Measurements from ENCODE around the gene STMN3.
"Not testable (repeated sequence)": the region's sequence is repeated elsewhere in the genome, so short reads cannot be mapped to it uniquely, and the experiment has no call there.

Gene STMN3

DNA sequence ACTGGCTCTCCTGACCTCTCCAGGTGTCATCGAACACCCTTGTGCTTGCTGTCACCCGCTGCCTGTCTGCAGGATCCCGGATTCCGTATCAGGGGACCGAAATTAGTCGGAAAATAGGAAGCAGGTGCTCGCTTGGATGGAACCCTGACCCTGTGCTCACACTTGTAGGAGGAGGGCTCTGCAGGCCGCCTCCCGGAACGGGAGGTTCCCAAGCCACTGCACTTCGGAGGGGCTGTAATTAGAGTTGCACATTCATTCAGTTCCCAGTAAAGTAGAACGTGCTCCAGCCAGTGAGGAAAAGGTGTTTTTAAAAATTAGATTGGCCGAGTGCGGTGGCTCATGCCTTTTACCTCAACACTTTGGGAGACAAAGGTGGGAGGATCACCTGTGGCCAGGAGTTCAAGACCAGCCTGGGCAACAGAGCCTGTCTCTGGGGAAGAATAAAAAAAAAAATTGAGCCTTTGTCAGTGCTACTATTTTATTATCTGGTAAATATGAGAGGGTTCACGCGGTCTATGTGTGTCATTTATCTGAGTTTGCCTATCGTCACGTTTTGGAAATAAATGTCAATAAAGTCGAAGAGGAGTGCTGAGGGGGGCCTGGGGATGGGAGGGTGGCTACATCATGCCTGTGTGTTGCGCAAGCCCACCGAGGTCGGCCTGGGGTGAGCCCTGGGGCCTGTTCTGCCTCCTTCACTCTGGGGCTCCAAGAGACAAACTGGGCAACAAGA is 24.8 kb downstream of the STMN3 start:
- peak; percentile 84 for DNase-seq

DNA sequence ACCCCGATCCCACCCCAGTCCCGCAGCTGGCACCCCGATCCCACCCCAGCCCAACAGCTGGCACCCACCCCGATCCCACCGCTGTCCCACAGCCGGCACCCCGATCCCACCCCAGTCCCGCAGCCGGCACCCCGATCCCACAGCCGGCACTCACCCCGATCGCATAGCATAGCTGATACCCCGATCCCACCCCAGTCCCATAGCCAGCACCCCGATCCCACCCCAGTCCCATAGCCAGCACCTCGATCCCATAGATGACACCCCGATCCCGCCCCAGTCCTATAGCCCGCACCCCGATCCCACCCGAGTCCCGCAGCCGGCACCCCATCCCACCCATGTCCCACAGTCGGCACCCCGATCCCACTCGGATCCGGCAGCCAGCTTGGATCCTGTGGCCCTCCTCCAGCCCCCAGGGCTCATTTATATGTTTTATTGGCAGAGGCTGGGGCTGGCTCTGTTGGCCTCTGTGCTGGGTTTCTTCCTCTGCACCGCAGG is 25.4 kb downstream of the STMN3 start:
- no peak for DNase-seq

DNA sequence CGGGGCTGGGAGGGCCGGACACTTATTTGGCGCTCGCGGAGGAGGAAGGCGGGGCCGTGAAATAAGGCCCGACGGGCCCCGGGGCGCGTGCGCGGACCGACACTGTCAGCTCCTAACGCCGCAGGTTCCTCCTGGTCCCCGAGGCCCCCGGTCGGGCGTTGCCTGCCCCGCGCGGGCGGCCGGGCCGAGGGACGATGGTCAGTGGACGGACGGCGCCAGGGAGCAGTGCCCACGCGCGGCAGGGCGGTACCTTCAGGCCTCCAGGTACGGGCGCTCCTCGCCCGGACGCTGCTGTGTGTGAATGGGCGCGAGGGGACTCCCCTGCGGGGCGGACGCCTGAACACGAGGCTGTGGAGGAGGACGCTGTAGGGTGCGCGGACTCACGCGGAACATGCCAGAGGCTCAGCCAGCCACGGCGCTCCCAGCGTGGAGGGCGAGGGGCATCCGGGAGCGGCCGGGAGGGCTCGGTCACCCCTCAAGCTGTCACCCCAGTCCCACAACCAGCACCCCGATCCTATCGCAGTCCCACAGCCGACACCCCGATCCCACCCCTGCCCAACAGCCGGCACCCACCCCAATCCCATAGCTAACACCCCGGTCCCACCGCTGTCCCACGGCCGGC is 26.0 kb downstream of the STMN3 start:
- DNase-seq = peak; percentile 82

DNA sequence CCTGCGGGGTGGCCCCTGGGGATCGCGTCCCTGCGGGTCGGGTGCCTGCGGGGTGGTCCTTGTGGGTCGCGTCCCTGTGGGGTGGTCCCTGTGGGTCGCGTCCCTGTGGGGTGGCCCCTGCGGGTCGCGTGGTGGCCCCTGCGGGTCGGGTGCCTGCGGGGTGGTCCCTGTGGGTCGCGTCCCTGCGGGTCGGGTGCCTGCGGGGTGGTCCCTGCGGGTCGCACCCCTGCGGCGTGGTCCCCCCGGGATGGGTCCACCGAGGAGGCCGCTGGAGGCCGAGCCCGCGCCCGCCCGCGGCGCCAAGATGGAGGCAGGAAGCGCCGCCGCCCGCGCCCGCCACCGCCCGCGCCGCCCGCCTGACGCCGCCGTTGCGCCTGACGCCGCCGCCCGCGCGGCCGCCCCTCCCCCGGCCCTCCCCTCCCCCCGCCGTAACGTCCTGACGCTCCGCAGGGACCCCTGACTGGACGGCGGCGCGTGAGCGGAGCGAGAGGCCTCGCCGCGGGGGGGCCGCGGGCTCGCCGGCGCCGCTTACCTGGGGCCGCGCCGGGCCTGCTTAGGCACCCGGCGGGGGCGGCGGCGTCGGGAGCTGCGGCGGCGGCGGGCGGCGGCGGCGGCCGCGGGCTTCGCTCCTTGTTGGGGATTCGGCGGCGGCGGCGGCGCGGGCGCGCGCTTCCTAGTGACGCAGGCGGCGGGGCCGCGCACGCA is 26.6 kb downstream of the STMN3 start, which contains the start of gene GMEB2:
TSS of gene GMEB2 (minus strand) at position 678 of the 705 bp plus-strand sequence. CDS start 7,704 bp downstream, outside the sequence.
- peak; percentile 57 for DNase-seq

DNA sequence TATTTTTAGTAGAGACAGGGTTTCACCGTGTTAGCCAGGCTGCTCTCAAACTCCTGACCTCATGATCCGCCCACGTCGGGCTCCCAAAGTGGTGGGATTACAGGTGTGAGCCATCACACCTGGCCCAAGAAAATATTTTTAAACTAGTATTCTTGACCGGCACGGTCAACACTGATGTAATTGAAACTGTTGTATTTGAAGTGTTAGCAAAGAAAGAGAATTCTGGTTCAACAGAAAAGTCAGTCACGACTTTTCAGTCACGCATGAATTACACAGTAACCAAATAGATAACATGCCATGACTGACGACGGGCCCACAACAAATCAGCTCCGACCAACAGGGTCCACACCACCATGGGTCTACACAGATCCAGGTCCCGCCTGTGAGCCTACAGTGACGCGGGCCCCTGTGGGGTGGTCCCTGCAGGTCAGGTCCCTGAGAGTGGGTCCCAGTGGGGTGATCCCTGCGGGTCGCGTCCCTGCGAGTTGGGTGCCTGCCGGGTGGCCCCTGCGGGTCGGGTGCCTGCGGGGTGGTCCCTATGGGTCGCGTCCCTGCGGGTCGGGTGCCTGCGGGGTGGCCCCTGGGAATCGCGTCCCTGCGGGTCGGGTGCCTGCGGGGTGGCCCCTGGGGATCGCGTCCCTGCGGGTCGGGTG is 27.3 kb downstream of the STMN3 start:
- DNase-seq = no peak

DNA sequence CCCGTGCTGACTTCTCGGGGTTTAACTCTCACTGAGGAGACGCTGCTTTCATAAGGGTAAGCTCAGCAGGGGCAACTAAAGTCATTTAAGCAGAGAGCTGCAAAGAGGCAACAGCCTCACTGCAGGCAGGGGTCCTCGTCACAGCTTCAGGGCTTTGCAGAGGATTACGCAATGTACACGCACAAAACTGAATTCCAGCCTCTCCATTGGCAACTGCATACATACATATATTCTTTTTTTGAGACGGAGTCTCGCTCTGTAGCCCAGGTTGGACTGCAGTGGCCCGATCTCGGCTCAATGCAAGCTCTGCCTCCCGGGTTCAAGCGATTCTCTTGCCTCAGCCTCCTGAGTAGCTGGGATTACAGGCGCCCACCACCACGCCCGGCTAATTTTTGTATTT is 28.7 kb downstream of the STMN3 start:
- no peak for DNase-seq

DNA sequence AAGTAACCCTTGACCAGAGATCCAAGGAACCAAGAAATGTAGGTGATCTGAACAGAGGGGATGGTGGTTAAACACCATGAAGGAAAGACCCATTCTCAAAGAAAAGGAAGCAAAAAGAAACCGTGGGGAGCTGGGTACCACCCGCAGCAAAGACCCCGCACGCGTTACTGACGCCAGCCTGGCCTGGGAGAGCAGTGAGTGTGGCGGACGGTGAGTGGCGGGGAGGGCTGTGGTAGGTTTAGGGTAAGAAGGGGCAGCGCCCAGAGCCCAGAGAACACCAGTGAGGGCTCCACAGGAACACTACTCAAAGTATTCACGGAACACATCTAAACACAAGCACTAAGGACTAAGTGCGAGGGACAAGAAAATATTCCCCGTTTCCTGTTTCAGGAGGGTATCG is 30.5 kb downstream of the STMN3 start:
- no peak for DNase-seq

DNA sequence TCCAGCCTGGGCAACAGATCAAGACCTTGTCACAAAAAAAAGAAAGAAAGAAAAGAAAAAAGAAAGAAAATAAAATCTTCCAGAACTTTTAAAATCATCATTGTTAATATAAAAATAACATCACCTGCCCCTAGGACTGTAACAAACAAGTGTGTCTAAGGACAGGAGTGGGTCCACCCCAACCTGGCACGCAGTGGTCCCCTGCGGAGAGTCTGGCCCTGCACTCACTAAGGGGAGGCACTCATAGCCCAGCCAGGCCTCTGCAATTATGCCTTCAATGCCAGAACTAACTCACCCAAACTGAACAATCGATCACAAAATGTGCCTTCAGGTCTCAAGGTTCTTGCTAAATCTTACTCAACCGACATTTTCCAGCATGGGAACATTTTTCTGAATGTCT is 31.1 kb downstream of the STMN3 start:
- DNase-seq = no peak

DNA sequence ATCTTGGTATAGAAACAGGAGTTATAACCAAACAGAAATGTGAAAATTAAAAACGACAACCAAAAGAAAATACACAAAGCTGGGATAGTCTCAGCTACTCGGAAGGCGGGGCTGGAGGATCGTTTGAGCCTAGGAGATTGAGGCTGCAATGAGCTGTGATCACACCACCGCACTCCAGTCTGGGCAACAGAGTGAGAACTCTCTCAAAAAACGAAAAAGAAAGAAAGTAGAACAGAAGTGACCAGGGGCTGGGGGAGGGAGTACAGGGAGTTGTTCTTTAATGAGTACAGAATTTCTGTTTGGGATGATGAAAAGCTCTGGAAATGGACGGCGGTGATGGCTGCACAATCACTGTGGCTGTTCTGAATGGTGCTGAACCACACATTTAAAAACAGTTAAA is 32.2 kb downstream of the STMN3 start:
- no peak for DNase-seq

DNA sequence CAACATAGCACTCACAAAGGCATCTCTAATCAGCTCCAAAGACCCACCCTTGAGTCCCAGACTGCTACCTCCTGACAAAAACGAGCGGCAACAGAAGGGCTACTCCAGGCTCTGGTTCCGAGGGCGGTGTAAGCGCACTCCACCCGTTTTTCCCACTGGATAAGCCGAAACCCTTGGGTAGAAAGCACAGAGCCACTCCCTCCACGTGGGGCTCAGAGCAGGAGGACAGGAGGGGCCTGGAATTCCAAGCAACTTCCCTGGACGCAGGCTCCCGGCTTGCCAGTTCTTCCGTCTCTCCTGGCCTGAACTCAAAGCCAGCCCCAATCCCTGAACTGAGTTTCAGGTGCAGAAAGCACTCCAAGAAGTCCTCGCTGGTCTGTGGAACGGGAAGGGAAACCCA is 33.7 kb downstream of the STMN3 start:
- DNase-seq = no peak

DNA sequence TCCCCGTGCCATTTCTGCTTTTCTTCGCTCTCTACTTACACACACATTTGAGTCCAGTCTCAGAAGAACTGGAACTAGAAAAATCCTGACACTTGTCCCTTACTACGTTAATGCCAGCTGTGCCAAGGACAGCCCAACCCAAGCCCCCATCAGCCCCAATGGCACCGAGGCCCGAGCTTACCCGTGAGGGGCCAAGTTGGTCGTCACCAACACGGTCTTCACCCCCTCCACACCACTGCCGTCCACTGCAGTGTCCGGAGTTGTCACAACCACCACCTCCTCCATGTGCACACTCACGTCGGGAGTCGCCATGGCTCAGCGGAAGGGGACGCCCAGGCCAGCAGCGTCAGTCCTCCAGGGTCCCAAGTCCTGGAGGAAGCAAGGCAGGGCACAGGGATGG is 34.1 kb downstream of the STMN3 start:
- no peak for DNase-seq

DNA sequence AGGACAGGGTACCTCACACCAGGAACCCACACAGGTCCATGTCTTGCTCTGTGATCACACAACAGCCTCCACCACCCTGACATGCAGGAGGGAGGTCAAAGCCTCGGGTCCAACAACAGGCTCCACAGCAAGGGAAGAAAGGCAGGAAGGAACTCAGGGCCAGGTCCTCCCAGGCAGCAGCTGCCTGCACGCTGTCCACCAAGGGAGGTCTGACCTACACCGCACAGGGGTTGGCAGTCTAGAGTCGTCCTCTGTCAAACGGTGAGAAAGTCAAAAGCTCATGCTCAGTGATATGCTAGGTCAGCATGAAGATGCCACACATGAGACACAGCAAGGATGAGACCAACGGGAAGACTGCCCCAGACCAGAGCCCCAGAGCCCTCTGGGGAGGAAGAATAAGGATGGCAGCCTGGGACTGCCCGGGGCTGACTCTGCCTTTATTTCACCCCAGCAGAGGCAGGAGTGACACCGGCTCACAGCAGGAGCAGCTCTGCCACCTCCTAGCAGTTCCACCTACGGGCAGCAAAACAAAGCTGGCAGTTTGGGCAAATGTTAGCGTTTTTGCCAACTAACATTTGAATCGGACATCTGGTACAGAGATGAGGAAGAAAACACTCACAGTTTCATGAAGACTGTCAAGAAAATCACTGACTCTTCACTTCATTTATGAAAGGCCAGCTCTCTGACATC is 34.8 kb downstream of the STMN3 start:
- DNase-seq = no peak

DNA sequence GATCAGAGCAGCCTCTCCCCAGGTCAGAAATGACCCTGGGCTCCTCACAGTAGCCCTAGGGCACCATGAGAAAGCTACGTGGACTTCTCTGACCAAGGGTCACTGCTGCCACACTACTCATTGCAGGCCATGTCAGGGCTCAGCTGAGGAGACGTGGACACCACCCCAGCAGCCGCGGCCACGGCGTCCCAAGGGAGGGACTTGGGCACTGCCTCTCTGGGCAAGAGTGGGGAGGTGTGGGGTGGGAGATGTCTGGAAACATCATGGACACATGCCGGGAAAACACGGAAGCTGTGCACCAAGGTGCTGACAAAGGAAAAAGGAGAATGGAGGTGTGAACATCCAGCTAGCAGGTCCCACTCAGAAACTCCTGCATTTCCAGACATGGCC is 35.4 kb downstream of the STMN3 start:
- no peak for DNase-seq

DNA sequence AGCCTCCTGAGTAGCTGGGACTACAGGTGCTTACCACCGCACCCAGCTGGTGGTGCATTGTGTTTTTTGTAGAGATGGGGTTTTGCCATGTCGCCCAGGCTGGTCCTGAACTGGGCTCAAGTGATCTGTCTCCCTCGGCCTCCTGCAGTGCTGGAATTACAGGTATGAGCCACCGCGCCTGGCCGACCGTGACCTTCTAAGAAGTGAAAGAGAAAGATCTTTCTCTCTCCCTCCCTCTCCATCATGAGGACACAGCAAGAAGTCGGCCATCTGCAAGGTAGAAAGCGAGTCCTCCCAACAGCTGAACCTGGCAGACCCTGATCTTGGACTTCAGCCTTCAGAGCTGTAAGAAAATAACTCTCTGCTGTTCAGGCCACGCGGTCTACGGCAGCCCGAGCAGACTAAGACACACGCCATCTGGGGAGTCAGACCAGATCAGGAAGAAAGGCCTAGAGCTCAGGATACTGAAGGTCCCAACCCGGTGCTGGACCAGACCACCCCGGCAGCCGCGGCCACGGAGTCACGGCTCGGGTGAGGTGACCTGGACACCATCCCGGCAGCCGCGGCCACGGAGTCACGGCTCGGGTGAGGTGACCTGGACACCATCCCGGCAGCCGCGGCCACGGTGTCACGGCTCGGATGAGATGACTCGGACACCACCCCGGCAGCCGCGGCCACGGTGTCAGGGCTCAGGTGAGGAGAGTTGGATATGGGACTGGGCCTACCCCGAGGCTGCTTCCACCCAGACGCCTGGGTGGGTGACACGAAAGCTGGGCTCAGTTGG is 35.9 kb downstream of the STMN3 start:
- DNase-seq = no peak

DNA sequence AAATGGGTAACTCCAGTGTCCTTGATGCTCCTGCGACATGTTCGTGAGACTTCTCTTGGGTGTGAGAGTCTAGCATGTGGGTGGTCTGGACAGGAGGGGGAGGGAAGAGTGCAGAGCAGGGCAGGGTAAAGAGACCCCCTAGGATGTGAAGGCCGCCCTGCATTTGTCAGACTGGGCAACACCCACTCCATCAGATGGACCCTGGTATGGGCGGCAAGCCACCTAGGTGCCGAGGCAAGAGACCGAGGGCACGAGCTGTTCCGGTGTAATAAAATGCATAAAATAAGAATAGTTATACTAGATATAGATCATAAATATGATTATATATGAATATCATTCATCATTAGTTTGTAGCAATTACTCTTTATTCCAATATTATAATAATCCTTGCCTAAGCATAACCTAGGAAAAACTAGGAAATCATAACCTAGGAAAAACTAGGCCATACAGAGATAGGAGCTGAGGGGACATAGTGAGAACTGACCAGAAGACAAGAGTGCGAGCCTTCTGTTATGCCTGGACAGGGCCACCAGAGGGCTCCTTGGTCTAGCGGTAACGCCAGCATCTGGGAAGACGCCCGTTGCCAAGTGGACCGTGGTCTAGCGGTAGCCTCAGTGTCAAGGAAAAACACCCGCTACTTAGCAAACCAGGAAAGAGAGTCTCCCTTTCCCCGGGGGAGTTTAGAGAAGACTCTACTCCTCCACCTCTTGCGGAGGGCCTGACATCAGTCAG is 39.2 kb downstream of the STMN3 start:
- not testable (repeated sequence) for DNase-seq

DNA sequence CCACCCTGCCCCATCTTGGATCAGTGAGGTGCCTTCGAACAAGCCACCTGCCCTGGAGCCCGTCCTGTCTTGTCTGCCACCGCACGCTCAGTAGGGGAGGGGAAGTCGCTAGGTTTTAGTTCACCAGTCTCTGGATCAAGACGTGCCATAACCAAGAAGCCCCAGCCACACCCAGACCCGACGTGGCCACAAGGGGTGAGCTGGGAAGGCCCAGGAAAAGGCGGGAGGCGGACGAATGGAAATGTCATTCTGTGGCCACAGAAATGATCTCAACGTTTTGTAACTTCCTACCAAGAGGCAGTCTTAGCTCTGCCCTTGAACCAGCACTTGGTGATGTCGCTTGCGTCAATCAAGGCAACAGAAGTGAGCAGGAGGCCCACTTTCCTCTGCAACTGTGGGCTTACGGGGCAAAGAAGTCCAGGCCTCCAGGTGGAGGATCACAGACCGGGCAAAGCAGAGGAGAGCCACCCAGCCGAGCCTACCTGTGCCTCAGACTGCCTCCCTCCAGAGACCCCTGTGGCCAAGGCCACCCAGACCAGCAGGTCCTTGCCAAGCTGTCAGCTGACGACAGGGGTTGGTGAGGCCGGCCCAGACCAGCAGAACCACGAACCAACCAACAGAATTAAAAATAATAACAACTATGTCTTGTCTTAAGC is 40.8 kb downstream of the STMN3 start:
- DNase-seq = no peak

DNA sequence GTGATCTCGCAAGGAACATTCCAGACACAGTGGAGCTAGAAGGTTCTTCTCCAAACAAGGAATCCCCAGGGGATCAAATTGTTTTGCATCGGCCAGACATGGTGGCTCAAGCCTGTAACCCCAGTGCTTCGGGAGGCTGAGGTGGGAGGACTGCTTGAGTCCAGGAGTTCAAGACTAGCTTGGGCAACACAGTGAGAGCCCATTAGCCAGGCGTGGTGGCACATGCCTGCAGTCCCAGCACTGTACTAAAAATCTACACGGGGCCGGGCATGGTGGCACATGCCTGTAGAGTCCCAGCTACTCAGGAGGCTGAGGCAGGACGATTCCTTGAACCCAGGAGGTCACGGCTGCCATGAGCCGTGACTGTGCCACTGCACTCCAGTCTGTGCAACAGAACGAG is 41.6 kb downstream of the STMN3 start:
- DNase-seq = no peak

DNA sequence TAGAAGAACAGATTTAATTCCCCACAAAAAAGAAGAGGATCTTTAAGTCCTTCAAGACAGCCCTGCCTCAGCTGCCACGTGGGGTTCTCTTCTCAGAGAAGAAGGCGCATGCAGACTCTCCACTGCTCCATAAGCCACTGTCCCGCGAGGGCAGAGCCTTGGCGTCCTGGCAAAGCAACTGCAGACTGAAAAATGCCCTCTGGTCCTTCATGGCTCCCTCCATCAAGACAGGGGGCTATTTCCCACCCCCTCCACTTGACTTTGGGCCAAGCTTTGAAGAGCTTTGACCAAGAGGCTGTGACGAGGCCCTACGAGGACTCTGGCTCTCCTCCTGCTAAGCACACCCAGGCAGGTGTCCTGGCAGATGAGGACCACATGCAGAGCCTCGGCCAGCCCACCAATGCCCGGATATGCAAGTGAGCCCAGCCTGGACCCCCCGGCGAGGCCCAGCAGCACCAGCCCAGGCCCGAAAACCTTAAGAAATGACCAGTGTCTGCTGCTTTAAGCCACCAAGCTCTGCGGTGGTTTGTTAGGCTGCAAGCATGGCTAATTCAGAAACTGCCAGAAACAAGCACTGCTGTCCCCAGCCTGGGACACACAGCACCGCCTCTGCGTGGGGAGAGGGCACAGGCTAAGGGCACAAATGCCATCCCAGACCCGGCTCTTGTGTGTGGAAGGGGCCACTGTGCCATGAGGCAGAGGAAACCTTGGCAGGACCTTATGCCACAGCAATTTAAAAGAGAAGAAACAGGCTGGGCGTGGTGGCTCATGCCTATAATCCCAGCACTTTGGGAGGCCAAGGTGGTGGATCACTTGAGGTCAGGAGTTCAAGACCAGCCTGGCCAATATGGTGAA is 42.4 kb downstream of the STMN3 start:
- no peak for DNase-seq

DNA sequence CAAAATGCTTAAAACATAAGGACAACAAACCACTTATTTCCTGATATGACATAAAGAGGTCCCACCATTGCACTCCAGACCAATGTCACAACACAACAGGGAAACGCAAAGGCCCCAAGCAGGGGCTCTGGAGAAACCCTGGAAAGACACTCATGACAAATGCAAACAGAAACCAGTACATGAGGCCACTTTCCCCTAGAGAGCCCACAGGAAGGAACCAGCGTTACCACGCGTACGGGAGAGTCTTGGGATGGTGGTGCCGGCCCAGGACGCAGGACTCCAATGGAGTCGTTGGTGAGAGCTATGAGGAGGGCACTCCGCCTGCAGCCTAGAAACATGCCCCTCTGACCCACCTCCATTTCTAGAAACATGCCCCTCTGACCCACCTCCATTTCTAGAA is 46.5 kb downstream of the STMN3 start:
- no peak for DNase-seq

DNA sequence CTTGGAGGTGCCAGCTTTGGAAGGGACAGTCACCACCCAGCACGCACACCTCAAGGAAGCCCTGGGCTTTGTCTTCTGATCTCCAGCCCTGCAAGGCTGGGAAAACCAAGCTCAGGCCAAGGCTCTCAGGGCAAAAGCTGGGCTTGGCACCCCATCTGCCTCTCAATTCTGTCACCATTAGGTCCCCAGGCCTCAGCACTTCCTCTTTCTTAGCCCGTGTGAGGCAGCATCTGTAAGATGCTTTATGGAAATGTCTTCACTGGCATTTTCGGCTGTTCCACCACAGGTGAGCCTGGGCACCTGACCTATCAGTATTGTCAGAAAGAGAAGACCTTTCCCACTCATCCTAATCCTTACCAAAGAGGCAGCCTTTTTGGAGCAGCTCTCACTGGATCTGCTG is 50.9 kb downstream of the STMN3 start:
- no peak for DNase-seq

Data from NCI-H226 (cell line).